MM.1S (cell line): ENCODE data around the gene TIGD6.
"Not testable (repeated sequence)": the region's sequence is repeated elsewhere in the genome, so short reads cannot be mapped to it uniquely, and the experiment has no call there.

Experiments used
- DNase-seq: peaks from one replicate; pipeline ENCODE4 v3.0.0-alpha.2; 2015
- H2AFZ ChIP-seq: fragments of 300-600 bp; sonication (generic); 2 replicates; pipeline ENCODE4 v1.6.0; 2016; ENCODE audit warnings: antibody characterized with exemption, low read length
- H3F3A ChIP-seq: fragments of 300-600 bp; sonication (generic); 2 replicates; pipeline ENCODE4 v1.6.1; 2016; ENCODE audit warnings: mild to moderate bottlenecking, antibody characterized with exemption, low read length, moderate library complexity, mixed read lengths; ENCODE audit not compliant: insufficient read depth
- H3K27ac ChIP-seq: fragments of 300-600 bp; sonication (generic); 2 replicates; pipeline ENCODE4 v1.5.1; 2016; ENCODE audit warnings: mild to moderate bottlenecking, low read length
- H3K27me3 ChIP-seq: fragments of 300-600 bp; sonication (generic); replicated peaks from 2 replicates; pipeline ENCODE4 v1.6.0; 2016; ENCODE audit warnings: low read length; ENCODE audit not compliant: insufficient read depth
- H3K36me3 ChIP-seq: fragments of 300-600 bp; sonication (generic); replicated peaks from 2 replicates; pipeline ENCODE4 v1.6.1; 2016; ENCODE audit warnings: mild to moderate bottlenecking, low read length, mixed read lengths; ENCODE audit not compliant: insufficient read depth
- H3K4me1 ChIP-seq: fragments of 300-600 bp; sonication (generic); 2 replicates; pipeline ENCODE4 v1.6.1; 2016; ENCODE audit warnings: low read length, mixed read lengths
- H3K4me2 ChIP-seq: fragments of 300-600 bp; sonication (generic); 2 replicates; pipeline ENCODE4 v1.6.0; 2016; ENCODE audit warnings: low read depth, low read length
- H3K4me3 ChIP-seq: fragments of 300-600 bp; sonication (generic); 2 replicates; pipeline ENCODE4 v1.5.1; 2016; ENCODE audit warnings: low read length, mixed read lengths
- H3K79me2 ChIP-seq: fragments of 300-600 bp; sonication (generic); 2 replicates; pipeline ENCODE4 v1.6.1; 2016; ENCODE audit warnings: mixed run types, low read length, mixed read lengths
- H3K9ac ChIP-seq: fragments of 300-600 bp; sonication (generic); 2 replicates; pipeline ENCODE4 v1.6.1; 2016; ENCODE audit warnings: low read length, mixed read lengths
- H3K9me2 ChIP-seq: fragments of 300-600 bp; sonication (generic); replicated peaks from 2 replicates; pipeline ENCODE4 v1.6.1; 2016; ENCODE audit warnings: mild to moderate bottlenecking, low read length, mixed read lengths; ENCODE audit not compliant: insufficient read depth
- H3K9me3 ChIP-seq: fragments of 300-600 bp; sonication (generic); replicated peaks from 2 replicates; pipeline ENCODE4 v1.6.1; 2016; ENCODE audit warnings: mild to moderate bottlenecking, low read length, mixed read lengths; ENCODE audit not compliant: insufficient read depth
- H4K20me1 ChIP-seq: fragments of 300-600 bp; sonication (generic); 2 replicates; pipeline ENCODE4 v1.6.1; 2016; ENCODE audit warnings: mild to moderate bottlenecking, low read length, moderate library complexity, mixed read lengths; ENCODE audit not compliant: insufficient read depth
- EZH2 ChIP-seq: fragments of 300-600 bp; sonication (generic); optimal IDR thresholded peaks from 2 replicates; pipeline ENCODE3; 2017; ENCODE audit warnings: low read depth, mild to moderate bottlenecking, antibody characterized with exemption, low read length, mixed read lengths
- EZH2phosphoT487 ChIP-seq: fragments of 300-600 bp; sonication (generic); IDR thresholded peaks from 2 replicates; pipeline ENCODE4 v1.6.1; 2018; ENCODE audit warnings: antibody characterized with exemption, low read length
- TF ChIP-seq, protein P1 (sequence below): fragments of 300-600 bp; sonication (generic); IDR thresholded peaks from 2 replicates; pipeline ENCODE4 v1.5.1; 2016; ENCODE audit warnings: antibody characterized with exemption, low read length, mixed read lengths

TIGD6 gene

DNA sequence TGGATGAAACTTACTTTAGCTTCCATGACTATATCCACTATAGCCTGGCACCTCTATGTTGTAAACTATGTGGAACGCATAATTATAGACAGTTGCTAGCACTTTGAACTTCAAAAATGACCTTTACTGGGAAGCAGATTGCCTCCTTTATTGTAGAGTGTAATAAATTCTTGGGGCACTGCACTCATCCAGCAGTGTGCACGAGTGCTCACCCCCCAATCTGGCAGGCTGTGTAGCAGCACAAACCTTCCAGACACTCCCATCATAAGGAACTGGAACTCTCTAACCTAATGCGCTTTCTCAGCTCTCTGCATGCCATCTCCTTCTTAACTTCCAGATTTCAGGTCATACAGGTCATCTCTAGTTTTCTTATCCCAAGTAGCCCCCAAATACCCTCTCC lies 54.3 kb downstream of the TIGD6 start:
- Histone ChIP-seq H3K27me3 (no peaks in the 10 kb centered on the region), H3K4me3 (no peak overlapping the region), H3K27ac (no peak overlapping the region)

DNA sequence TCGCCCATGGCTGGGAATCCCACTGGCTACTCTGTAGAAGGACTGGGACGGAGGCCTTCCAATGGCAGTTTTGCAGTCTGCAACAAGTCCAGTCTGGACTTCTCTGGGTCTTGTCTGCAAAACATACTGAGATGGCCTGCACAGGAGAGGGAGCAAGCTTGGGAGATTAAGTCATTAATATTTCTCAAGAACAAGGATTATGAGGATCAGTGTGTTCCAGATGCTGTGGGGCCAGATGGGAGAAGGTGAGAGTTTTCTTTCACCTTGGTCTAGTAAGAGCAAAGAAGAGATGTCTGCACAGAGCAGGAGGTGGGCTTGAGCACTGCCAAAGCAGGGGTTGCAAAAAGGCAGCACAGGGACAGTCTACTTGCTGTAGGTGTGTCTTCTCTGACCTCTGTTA lies 55.8 kb downstream of the TIGD6 start, which contains the start of gene PDE6A:
Gene PDE6A, minus strand, starts transcription at position 128 of the 400 bp plus-strand sequence. Its CDS starts 120 bp downstream, at position 8.
- TF ChIP-seq, protein P1, sequence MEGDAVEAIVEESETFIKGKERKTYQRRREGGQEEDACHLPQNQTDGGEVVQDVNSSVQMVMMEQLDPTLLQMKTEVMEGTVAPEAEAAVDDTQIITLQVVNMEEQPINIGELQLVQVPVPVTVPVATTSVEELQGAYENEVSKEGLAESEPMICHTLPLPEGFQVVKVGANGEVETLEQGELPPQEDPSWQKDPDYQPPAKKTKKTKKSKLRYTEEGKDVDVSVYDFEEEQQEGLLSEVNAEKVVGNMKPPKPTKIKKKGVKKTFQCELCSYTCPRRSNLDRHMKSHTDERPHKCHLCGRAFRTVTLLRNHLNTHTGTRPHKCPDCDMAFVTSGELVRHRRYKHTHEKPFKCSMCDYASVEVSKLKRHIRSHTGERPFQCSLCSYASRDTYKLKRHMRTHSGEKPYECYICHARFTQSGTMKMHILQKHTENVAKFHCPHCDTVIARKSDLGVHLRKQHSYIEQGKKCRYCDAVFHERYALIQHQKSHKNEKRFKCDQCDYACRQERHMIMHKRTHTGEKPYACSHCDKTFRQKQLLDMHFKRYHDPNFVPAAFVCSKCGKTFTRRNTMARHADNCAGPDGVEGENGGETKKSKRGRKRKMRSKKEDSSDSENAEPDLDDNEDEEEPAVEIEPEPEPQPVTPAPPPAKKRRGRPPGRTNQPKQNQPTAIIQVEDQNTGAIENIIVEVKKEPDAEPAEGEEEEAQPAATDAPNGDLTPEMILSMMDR, result no peak
- TF ChIP-seq EZH2 (no peak), EZH2phosphoT487 (no peak)
- Histone ChIP-seq H3K36me3 (no peaks in the 10 kb centered on the region), H4K20me1 (no peaks in the 10 kb centered on the region), H3K4me2 (no peak within 1 kb of the TSS), H2AFZ (no peak within 1 kb of the TSS), H3K9ac (no peak within 1 kb of the TSS), H3K4me3 (no peak within 1 kb of the TSS), H3K27ac (no peak within 1 kb of the TSS), H3F3A (no peaks in the 10 kb centered on the region), H3K9me2 (no peaks in the 10 kb centered on the region), H3K27me3 (no peaks in the 10 kb centered on the region), H3K9me3 (no peaks in the 10 kb centered on the region), H3K4me1 (peaks cover 1% of the 10 kb centered on the region), H3K79me2 (no peaks in the 10 kb centered on the region)
- no peak for DNase-seq

More for the DNA sequence above, 54.3 kb downstream of the TIGD6 start:
- no peak for DNase-seq
- Histone ChIP-seq H3K4me2 (no peak overlapping the region), H3K9me2 (no peaks in the 10 kb centered on the region), H3K36me3 (no peaks in the 10 kb centered on the region), H3K9me3 (no peaks in the 10 kb centered on the region), H3K79me2 (no peaks in the 10 kb centered on the region), H3F3A (no peaks in the 10 kb centered on the region), H3K9ac (no peak overlapping the region), H4K20me1 (no peaks in the 10 kb centered on the region), H2AFZ (no peak overlapping the region), H3K4me1 (no peaks in the 10 kb centered on the region)
- TF ChIP-seq EZH2 (no peak), EZH2phosphoT487 (no peak)
- TF ChIP-seq, protein P1, result no peak

DNA sequence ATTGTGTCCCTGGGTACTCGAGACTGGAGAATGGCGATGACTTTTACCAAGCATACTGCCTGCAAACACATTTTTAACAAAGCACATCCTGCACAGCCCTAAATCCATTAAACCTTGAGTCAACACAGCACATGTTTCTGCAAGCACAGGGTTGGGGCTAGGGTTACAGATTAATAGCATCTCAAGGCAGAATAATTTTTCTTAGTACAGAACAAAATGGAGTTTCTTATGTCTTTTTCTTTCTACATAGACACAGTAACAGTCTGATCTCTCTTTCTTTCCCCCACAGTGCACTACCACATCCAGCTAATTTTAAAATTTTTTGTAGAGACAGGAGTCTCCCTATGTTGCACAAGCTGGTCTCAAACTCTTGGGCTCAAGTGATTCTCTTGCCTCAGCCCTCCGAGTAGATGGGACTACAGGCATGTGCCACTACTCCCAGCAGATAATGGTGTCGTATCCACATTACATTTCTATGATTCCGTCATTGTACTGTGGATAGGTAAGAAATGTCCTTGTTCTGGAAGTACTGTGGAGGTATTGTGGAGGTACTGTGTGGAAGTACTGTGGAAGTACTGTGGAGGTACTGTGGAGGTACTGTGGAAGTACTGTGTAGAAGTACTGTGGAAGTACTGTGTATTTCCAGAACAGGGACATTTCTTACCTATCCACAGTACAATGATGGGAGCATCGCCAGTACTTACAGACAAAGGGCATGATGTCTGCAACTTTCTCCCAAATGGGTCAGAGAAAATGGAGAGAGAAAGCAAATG lies 57.1 kb downstream of the TIGD6 start:
- H3K79me2 ChIP-seq, DNase-seq, H3K9me2 ChIP-seq, H3K36me3 ChIP-seq, H3K9ac ChIP-seq, H3K4me1 ChIP-seq, H3F3A ChIP-seq, H3K27ac ChIP-seq, H2AFZ ChIP-seq, H3K9me3 ChIP-seq, H4K20me1 ChIP-seq, H3K27me3 ChIP-seq, H3K4me2 ChIP-seq, H3K4me3 ChIP-seq: not testable (repeated sequence)
